B cell (primary cell): ENCODE results near the gene ZSCAN21.

Experiments
- CTCF ChIP-seq: fragments of 200-600 bp; IDR thresholded peaks from one replicate; pipeline ENCODE4 v1.8.0; 2022; ENCODE audit warnings: antibody characterized with exemption, mild to moderate bottlenecking
- EZH2 ChIP-seq: IDR thresholded peaks from 2 replicates; pipeline ENCODE4 v1.6.1; 2012; ENCODE audit warnings: borderline replicate concordance, low read depth, mild to moderate bottlenecking, moderate library complexity, low read length; ENCODE audit not compliant: insufficient read depth, poor library complexity, severe bottlenecking

- TF ChIP-seq CTCF (no peak), EZH2 (no peak)
Observed at GRCh38 chr7:100063376-100063775, 13.8 kb downstream of the ZSCAN21 start.
